Gastroesophageal sphincter (tissue), 3 donors: ENCODE data around the gene SELENOO.

ENCODE experiments used
- CTCF ChIP-seq, 4 experiments: fragments of 200-600 bp in 2 of 4; fragments of 450-650 bp in 2 of 4; sonication (generic) in 1 of 4; IDR thresholded peaks; one replicate each; pipeline ENCODE4 v1.5.1; 2017 to 2019; ENCODE audit warnings: antibody characterized with exemption in 4 of 4, mild to moderate bottlenecking in 2 of 4, moderate library complexity in 2 of 4
- POLR2A ChIP-seq, 2 donors: fragments of 450-650 bp; IDR thresholded peaks; one replicate each; pipeline ENCODE4 v1.6.1; 2017; ENCODE audit warnings: antibody characterized with exemption in 2 of 2, mild to moderate bottlenecking in 2 of 2, moderate library complexity in 1 of 2
- POLR2AphosphoS5 ChIP-seq: sonication (generic); formaldehyde crosslinking; IDR thresholded peaks from one replicate; pipeline ENCODE4 v1.6.1; 2017; ENCODE audit warnings: antibody characterized with exemption

- no peak for TF ChIP-seq POLR2AphosphoS5
- TF ChIP-seq CTCF (IDR thresholded peaks at IDR 0.05): no peak
- no peak for TF ChIP-seq POLR2A (IDR thresholded peaks at IDR 0.05)
These were observed 15.3 kb upstream of the SELENOO start, which contains the start of gene TRABD for GRCh38 chr22:50185375-50186087.
